ENCODE results near the gene BFSP1. TPM values are rescaled to one million over a fixed set of nuclear protein-coding genes. Genes with fewer than 3 reads are reported as not detected.

The BFSP1 gene
- total RNA-seq, 4 donors from 2014 or later = 1.5 to 5.1 (median 3.1) TPM

- DNase-seq = peak in 1 of 2 donors; percentile 27
- Histone ChIP-seq H3K9me3 (no peaks in the 10 kb centered on the region), H3K4me1 (no peaks in the 10 kb centered on the region), H3K36me3 (no peaks in the 10 kb centered on the region), H3K4me3 (peak overlapping the region in 1 of 2 donors; percentile 49), H3K27ac (no peak overlapping the region), H3K27me3 (no peaks in the 10 kb centered on the region)
- intact Hi-C loops (cut with DNase I; ENCODE audit: low total_unique reads) = loop anchor here (5.0 kb wide), 1 partner anchor 113 kb away; no protein-coding TSS in a partner anchor
- TF ChIP-seq POLR2A (IDR thresholded peaks at IDR 0.05) = no peak
- TF ChIP-seq, protein P1, sequence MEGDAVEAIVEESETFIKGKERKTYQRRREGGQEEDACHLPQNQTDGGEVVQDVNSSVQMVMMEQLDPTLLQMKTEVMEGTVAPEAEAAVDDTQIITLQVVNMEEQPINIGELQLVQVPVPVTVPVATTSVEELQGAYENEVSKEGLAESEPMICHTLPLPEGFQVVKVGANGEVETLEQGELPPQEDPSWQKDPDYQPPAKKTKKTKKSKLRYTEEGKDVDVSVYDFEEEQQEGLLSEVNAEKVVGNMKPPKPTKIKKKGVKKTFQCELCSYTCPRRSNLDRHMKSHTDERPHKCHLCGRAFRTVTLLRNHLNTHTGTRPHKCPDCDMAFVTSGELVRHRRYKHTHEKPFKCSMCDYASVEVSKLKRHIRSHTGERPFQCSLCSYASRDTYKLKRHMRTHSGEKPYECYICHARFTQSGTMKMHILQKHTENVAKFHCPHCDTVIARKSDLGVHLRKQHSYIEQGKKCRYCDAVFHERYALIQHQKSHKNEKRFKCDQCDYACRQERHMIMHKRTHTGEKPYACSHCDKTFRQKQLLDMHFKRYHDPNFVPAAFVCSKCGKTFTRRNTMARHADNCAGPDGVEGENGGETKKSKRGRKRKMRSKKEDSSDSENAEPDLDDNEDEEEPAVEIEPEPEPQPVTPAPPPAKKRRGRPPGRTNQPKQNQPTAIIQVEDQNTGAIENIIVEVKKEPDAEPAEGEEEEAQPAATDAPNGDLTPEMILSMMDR (IDR thresholded peaks at IDR 0.05) = no peak
Observed at GRCh38 chr20:17504066-17504897, 26.9 kb downstream of the BFSP1 start.

- Histone ChIP-seq H3K4me1 (no peaks in the 10 kb centered on the region), H3K27ac (no peak overlapping the region), H3K4me3 (no peak overlapping the region), H3K36me3 (no peaks in the 10 kb centered on the region), H3K27me3 (no peaks in the 10 kb centered on the region), H3K9me3 (no peaks in the 10 kb centered on the region)
- no peak for DNase-seq
- TF ChIP-seq, protein P1 (IDR thresholded peaks at IDR 0.05) = no peak
- intact Hi-C loops (cut with DNase I; ENCODE audit: low total_unique reads) = loop anchor here (5.0 kb wide), 1 partner anchor 114 kb away; no protein-coding TSS in a partner anchor
Observed at GRCh38 chr20:17503301-17504065, 27.7 kb downstream of the BFSP1 start.

GRCh38 chr20:17502105-17502504 lies 29.1 kb downstream of the BFSP1 start:
- Histone ChIP-seq H3K9me3 (no peaks in the 10 kb centered on the region), H3K27ac (no peak overlapping the region), H3K4me3 (no peak overlapping the region), H3K36me3 (no peaks in the 10 kb centered on the region), H3K27me3 (no peaks in the 10 kb centered on the region), H3K4me1 (no peaks in the 10 kb centered on the region)
- TF ChIP-seq, protein P1 (IDR thresholded peaks at IDR 0.05) = no peak
- no peak for TF ChIP-seq POLR2A (IDR thresholded peaks at IDR 0.05)
- intact Hi-C loops (cut with DNase I; ENCODE audit: low total_unique reads) = loop anchor here (5.0 kb wide), 1 partner anchor 115 kb away; no protein-coding TSS in a partner anchor
- no peak for DNase-seq

DNA sequence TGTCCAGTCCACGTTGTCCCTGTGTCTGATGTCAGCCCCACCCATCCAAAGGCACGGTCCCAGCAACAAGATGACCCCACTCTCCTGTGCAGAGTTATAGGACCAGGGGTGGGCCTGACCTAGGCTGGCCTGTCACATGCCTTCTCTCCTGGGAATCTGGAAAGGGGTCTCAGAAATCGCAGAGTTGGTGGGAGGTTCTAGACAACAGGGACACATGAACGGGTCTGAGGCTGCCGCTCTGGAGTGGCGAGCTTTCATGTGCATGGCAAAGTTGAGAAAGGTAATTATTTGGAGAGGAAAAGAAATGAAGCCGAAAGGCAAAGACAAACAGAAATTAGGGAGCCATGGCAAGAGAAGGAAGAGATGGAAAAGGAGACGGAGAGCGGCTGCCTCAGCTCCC lies 29.5 kb downstream of the BFSP1 start:
- H3K27me3 ChIP-seq = no peaks in the 10 kb centered on the region
- intact Hi-C loops (cut with DNase I; ENCODE audit: low total_unique reads) = loop anchor here (5.0 kb wide), 1 partner anchor 116 kb away; no protein-coding TSS in a partner anchor
- no peak overlapping the region for H3K27ac ChIP-seq
- no peaks in the 10 kb centered on the region for H3K9me3 ChIP-seq
- DNase-seq = no peak
- no peaks in the 10 kb centered on the region for H3K4me1 ChIP-seq
- no peak overlapping the region for H3K4me3 ChIP-seq
- H3K36me3 ChIP-seq = no peaks in the 10 kb centered on the region
- TF ChIP-seq POLR2A (IDR thresholded peaks at IDR 0.05) = no peak
- TF ChIP-seq, protein P1 (IDR thresholded peaks at IDR 0.05) = no peak
